GM12878 (cell line): Measurements from ENCODE around the gene RAB40B. TPM values are rescaled to one million over a fixed set of nuclear protein-coding genes. Genes with fewer than 3 reads are reported as not detected.

Experiments used
- ATAC-seq: fragments of 200-7000 bp; cut with Tn5 transposase; 3 replicates; pipeline ENCODE4 v1.9.1; 2020; ENCODE audit warnings: mild to moderate bottlenecking, moderate library complexity
- BruUV-seq: library from RNA; stranded (reverse); fragments of 400-500 nt; replicated peaks from 2 replicates; lab custom pipeline; 2021; lab: Mats Ljungman, UMichigan
- CTCF ChIA-PET: fragments of 300-600 bp; sonication (Branson Sonifier 250); formaldehyde crosslinking; extraction: SDS; loops from one replicate; lab custom pipeline; 2021; ENCODE audit warnings: inconsistent platforms; lab: Yijun Ruan, JAX
- POLR2A ChIA-PET: fragments of 350-600 bp; formaldehyde crosslinking; extraction: SDS; loops from one replicate; lab custom pipeline; 2021; ENCODE audit warnings: inconsistent platforms; lab: Charles Lee
- RAD21 ChIA-PET: fragments of 300-600 bp; sonication (Branson Sonifier 250); formaldehyde crosslinking; loops from one replicate; lab custom pipeline; 2023; ENCODE audit warnings: antibody characterized with exemption; ENCODE audit not compliant: unreplicated experiment; lab: Charles Lee
- SMC1A ChIA-PET: fragments of 300-600 bp; sonication (Branson Sonifier 250); formaldehyde crosslinking; loops from one replicate; lab custom pipeline; 2023; ENCODE audit not compliant: unreplicated experiment, uncharacterized antibody; lab: Charles Lee
- DNase-seq: peaks from one replicate; pipeline ENCODE4 v3.0.0-alpha.2; 2011; ENCODE audit warnings: low read depth, low spot score
- FAIRE-seq: peaks from 3 replicates; lab custom pipeline; 2011; peaks lifted over from hg19 to GRCh38; lab: Jason Lieb, UNC
- H2AFZ ChIP-seq: 2 replicates; pipeline ENCODE4 v1.6.0; 2011; ENCODE audit warnings: low read depth, low read length, control low read depth; ENCODE audit not compliant: control insufficient read depth
- H3K27ac ChIP-seq: 2 replicates; pipeline ENCODE4 v1.5.1; 2011; ENCODE audit warnings: control low read depth; ENCODE audit not compliant: control insufficient read depth, insufficient read depth
- H3K27me3 ChIP-seq, 2 experiments: replicated peaks in 1 of 2; 2 replicates each; pipeline versions ENCODE4 v1.6.0 to v1.6.1; 2011; ENCODE audit warnings: low read length in 1 of 2; ENCODE audit not compliant: control insufficient read depth in 2 of 2, insufficient read depth in 2 of 2
- H3K36me3 ChIP-seq, 2 experiments: 2 replicates each; pipeline ENCODE4 v1.5.1; 2011; ENCODE audit warnings: low read length in 1 of 2; ENCODE audit not compliant: control insufficient read depth in 2 of 2, insufficient read depth in 2 of 2
- H3K4me1 ChIP-seq: 2 replicates; pipeline ENCODE4 v1.6.1; 2011; ENCODE audit warnings: mild to moderate bottlenecking, low read length, moderate library complexity, mixed read lengths; ENCODE audit not compliant: control insufficient read depth, insufficient read depth
- H3K4me2 ChIP-seq: 2 replicates; pipeline ENCODE4 v1.6.0; 2011; ENCODE audit warnings: control low read depth; ENCODE audit not compliant: control insufficient read depth, insufficient read depth
- H3K4me3 ChIP-seq: fragments of 200-600 bp; sonication (generic); 2 replicates; pipeline ENCODE4 v1.5.1; 2016
- H3K79me2 ChIP-seq: 2 replicates; pipeline ENCODE4 v1.6.0; 2011; ENCODE audit warnings: low read length; ENCODE audit not compliant: control insufficient read depth, insufficient read depth
- H3K9ac ChIP-seq: 2 replicates; pipeline ENCODE4 v1.8.0; 2011; ENCODE audit warnings: low read length, control low read depth, mixed read lengths; ENCODE audit not compliant: control insufficient read depth, insufficient read depth
- H3K9me3 ChIP-seq: replicated peaks from 3 replicates; pipeline ENCODE4 v1.5.1; 2011; ENCODE audit warnings: mild to moderate bottlenecking, low read length; ENCODE audit not compliant: control insufficient read depth, insufficient read depth
- H4K20me1 ChIP-seq: 2 replicates; pipeline ENCODE4 v1.6.0; 2011; ENCODE audit not compliant: control insufficient read depth, insufficient read depth
- CHD2 ChIP-seq: IDR thresholded peaks from 2 replicates; pipeline ENCODE4 v1.6.1; 2011; ENCODE audit warnings: low read depth, low read length, improper control_type of control experiment, borderline replicate concordance
- EP300 ChIP-seq, 2 experiments: fragments of 150-350 bp in 1 of 2; IDR thresholded peaks; 2 replicates each; pipeline ENCODE4 v1.6.1; 2011 to 2012; ENCODE audit warnings: low read depth in 2 of 2, low read length in 2 of 2, borderline replicate concordance in 1 of 2, improper control_type of control experiment in 1 of 2, inconsistent platforms in 1 of 2; ENCODE audit not compliant: control insufficient read depth in 1 of 2
- GABPA ChIP-seq: IDR thresholded peaks from 2 replicates; pipeline ENCODE4 v1.6.1; 2014; ENCODE audit warnings: antibody characterized with exemption, low read depth, mild to moderate bottlenecking, inconsistent platforms
- KLF5 ChIP-seq: fragments of 450-650 bp; IDR thresholded peaks from 2 replicates; pipeline ENCODE4 v1.6.1; 2014; ENCODE audit warnings: mild to moderate bottlenecking; ENCODE audit not compliant: partially characterized antibody
- NBN ChIP-seq: fragments of 450-650 bp; IDR thresholded peaks from 2 replicates; pipeline ENCODE4 v1.6.1; 2016
- NFYA ChIP-seq: IDR thresholded peaks from 2 replicates; pipeline ENCODE4 v1.6.1; 2011; ENCODE audit warnings: low read depth, mild to moderate bottlenecking, low read length, improper control_type of control experiment, borderline replicate concordance
- WGBS: methylation state at CpG from one replicate; pipeline ENCODE4 v1.1.6; 2016; ENCODE audit warnings: low lambda C conversion rate; ENCODE audit not compliant: insufficient replicate concordance, insufficient coverage; ENCODE audit errors: missing lambda C conversion rate; 5-methylcytosine and 5-hydroxymethylcytosine counted together
- in situ Hi-C: fragments of 300-500 bp; cut with MboI; formaldehyde crosslinking; loops from 9 replicates; pipeline ENCODE4 v1.14.3; 2018; ENCODE audit warnings: mixed read lengths
- intact Hi-C: fragments of 100-400 bp; cut with micrococcal nuclease; formaldehyde crosslinking; loops from one replicate; pipeline ENCODE4 v1.14.2; 2022; ENCODE audit not compliant: unreplicated experiment
- polyA plus RNA-seq, 11 experiments: library from polyadenylated mRNA; depleted of rRNA in 4 of 11; unstranded in 6 of 11; stranded (reverse) in 5 of 11; fragments of >200 nt; fragmentation: Nextera tagmentation in 4 of 11; fragmentation: Illumina TruSeq in 1 of 11; extraction: Ambion mirVana in 4 of 11; extraction: Trizol in 1 of 11; gene quantifications; 1 replicate in 1 of 11; 2 replicates in 10 of 11; pipeline versions ENCODE4 v1.2.1 to v1.2.3, GENCODE V29; 2011 to 2016; ENCODE audit warnings: inconsistent platforms in 2 of 11, missing spikeins in 2 of 11, low read depth in 1 of 11
- total RNA-seq, 4 experiments: library from RNA; depleted of rRNA in 3 of 4; stranded (reverse); fragments of >200 nt in 3 of 4; fragmentation: Illumina TruSeq in 1 of 4; extraction: Trizol in 1 of 4; gene quantifications; 2 replicates each; pipeline versions ENCODE4 v1.2.1 to v1.2.3, GENCODE V29; 2013 to 2021
- TF ChIP-seq, protein P1 (sequence below): fragments of 450-650 bp; IDR thresholded peaks from 2 replicates; pipeline ENCODE4 v1.6.1; 2018; ENCODE audit warnings: mild to moderate bottlenecking, low read depth, moderate library complexity; ENCODE audit not compliant: partially characterized antibody
- TF ChIP-seq, protein P2 (sequence below), 3 experiments: IDR thresholded peaks in 2 of 3; conservative IDR thresholded peaks in 1 of 3; 2 replicates each; pipeline ENCODE4 v1.5.1; 2011; ENCODE audit warnings: low read depth in 3 of 3, low read length in 3 of 3, mild to moderate bottlenecking in 3 of 3, control low read depth in 2 of 3, moderate library complexity in 2 of 3, inconsistent platforms in 1 of 3, mixed read lengths in 1 of 3; ENCODE audit not compliant: control insufficient read depth in 2 of 3, insufficient read depth in 1 of 3; ENCODE audit errors: extremely low read depth in 1 of 3

The RAB40B gene
- total and polyA plus RNA-seq, 10 of the 15 experiments (the other 5 are each of a cell fraction or from before 2014, with no cell fraction given) = 0.06 to 2.8 (median 1.4) TPM

DNA sequence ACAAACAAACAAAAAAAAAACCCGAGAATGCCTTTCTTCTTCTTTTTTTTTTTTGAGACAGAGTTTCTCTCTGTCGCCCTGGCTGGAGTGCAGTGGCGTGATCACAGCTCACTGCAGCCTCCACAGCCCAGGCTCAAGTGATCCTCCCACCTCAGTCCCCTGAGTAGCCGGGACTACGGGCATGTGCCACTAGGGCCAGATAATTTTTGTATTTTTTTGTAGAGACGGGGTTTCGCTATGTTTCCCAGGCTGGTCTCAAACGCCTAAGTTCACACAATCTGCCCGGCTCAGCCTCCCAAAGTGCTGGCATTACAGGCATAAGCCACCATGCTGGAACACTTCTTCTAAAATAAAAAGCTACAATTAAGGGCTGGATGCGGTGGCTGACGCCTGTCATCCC lies 33.3 kb downstream of the RAB40B start (continued):
- TF ChIP-seq NBN (no peak), EP300 (IDR thresholded peaks at IDR 0.05; ENCODE audit: borderline replicate concordance in 1 of 2, control insufficient read depth in 1 of 2, low read depth in 2 of 2, low read length in 2 of 2) (no peak), KLF5 (no peak), CHD2 (no peak)
- TF ChIP-seq, protein P1, sequence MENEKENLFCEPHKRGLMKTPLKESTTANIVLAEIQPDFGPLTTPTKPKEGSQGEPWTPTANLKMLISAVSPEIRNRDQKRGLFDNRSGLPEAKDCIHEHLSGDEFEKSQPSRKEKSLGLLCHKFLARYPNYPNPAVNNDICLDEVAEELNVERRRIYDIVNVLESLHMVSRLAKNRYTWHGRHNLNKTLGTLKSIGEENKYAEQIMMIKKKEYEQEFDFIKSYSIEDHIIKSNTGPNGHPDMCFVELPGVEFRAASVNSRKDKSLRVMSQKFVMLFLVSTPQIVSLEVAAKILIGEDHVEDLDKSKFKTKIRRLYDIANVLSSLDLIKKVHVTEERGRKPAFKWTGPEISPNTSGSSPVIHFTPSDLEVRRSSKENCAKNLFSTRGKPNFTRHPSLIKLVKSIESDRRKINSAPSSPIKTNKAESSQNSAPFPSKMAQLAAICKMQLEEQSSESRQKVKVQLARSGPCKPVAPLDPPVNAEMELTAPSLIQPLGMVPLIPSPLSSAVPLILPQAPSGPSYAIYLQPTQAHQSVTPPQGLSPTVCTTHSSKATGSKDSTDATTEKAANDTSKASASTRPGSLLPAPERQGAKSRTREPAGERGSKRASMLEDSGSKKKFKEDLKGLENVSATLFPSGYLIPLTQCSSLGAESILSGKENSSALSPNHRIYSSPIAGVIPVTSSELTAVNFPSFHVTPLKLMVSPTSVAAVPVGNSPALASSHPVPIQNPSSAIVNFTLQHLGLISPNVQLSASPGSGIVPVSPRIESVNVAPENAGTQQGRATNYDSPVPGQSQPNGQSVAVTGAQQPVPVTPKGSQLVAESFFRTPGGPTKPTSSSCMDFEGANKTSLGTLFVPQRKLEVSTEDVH = no peak
- TF ChIP-seq, protein P2, sequence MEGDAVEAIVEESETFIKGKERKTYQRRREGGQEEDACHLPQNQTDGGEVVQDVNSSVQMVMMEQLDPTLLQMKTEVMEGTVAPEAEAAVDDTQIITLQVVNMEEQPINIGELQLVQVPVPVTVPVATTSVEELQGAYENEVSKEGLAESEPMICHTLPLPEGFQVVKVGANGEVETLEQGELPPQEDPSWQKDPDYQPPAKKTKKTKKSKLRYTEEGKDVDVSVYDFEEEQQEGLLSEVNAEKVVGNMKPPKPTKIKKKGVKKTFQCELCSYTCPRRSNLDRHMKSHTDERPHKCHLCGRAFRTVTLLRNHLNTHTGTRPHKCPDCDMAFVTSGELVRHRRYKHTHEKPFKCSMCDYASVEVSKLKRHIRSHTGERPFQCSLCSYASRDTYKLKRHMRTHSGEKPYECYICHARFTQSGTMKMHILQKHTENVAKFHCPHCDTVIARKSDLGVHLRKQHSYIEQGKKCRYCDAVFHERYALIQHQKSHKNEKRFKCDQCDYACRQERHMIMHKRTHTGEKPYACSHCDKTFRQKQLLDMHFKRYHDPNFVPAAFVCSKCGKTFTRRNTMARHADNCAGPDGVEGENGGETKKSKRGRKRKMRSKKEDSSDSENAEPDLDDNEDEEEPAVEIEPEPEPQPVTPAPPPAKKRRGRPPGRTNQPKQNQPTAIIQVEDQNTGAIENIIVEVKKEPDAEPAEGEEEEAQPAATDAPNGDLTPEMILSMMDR (IDR thresholded peaks at IDR 0.05 in 2 of 3, conservative IDR thresholded peaks at IDR 0.05 in 1 of 3; ENCODE audit: control insufficient read depth in 2 of 3, extremely low read depth in 1 of 3, insufficient read depth in 1 of 3, low read depth in 3 of 3, low read length in 3 of 3) = no peak
- TF ChIP-seq, all 136 proteins: peak for 0

GRCh38 chr17:82664701-82665182 lies 33.8 kb downstream of the RAB40B start:
- no peak overlapping the region for H3K4me2 ChIP-seq
- H3K36me3 ChIP-seq = no peaks in the 10 kb centered on the region
- no peak overlapping the region for H2AFZ ChIP-seq
- no peak overlapping the region for H3K27ac ChIP-seq
- WGBS = 75% methylated on average over 18 of the region's 22 CpGs
- H3K9me3 ChIP-seq = no peaks in the 10 kb centered on the region
- CTCF ChIA-PET = interaction anchor here (1.4 kb wide), 1 partner anchor 102 kb away, joined by 3 read pairs; no protein-coding TSS in a partner anchor
- H3K27me3 ChIP-seq = no peaks in the 10 kb centered on the region
- in situ Hi-C loops (no loop called here), intact Hi-C loops (no loop called here)
- ATAC-seq (no peak), DNase-seq (no peak), FAIRE-seq (no peak)
- no peaks in the 10 kb centered on the region for H4K20me1 ChIP-seq
- no peak overlapping the region for H3K9ac ChIP-seq
- H3K79me2 ChIP-seq = no peaks in the 10 kb centered on the region
- RAD21 ChIA-PET = no interaction called here
- POLR2A ChIA-PET = no interaction called here
- BruUV-seq = no TSS peak
- SMC1A ChIA-PET = no interaction called here
- no peak overlapping the region for H3K4me3 ChIP-seq
- TF ChIP-seq NFYA (no peak), GABPA (no peak)
- H3K4me1 ChIP-seq = no peaks in the 10 kb centered on the region
